A549 treated with AZD9567 at 1 μM for 4 hours (cell line): ENCODE measurements around the gene LEUTX. TPM values are rescaled to one million over a fixed set of nuclear protein-coding genes. Genes with fewer than 3 reads are reported as not detected.

Experiments used
- total RNA-seq: library from RNA; stranded (reverse); fragments of 200-300 nt; extraction: Qiagen RNA extraction; gene quantifications from 5 replicates; pipeline ENCODE4 v1.2.3, GENCODE V29; 2022; ENCODE audit not compliant: insufficient read depth

The LEUTX gene, protein sequence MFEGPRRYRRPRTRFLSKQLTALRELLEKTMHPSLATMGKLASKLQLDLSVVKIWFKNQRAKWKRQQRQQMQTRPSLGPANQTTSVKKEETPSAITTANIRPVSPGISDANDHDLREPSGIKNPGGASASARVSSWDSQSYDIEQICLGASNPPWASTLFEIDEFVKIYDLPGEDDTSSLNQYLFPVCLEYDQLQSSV
- total RNA-seq = not detected in 5 replicates

DNA sequence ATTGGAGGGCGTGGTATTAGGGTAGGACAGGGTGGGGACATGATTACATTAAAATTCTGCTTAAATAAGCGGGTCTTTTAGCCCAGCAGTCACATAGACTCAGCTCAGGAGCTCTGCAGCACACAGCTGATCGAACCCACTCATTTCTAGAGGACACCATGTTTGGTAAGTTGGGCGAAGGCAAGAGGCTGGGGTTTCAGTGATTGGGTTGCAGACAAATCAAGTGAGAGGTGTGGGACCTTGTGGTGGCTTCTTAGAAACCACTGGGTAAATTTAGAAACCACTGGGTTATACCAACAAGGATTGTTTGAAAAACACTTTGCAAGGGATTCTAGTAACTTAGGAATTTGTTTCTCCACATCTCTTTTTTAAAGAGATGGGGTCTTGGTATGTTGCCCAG is at the start of gene LEUTX:
Gene LEUTX (plus strand): TSS at position 92 of the 400 bp plus-strand sequence. CDS start 67 bp downstream, at position 159.

GRCh38 chr19:39737891-39738290 is 40.8 kb upstream of the LEUTX start, which contains the start of gene CLC:
Gene CLC (minus strand): TSS chr19:39738029. CDS start chr19:39737952, 77 bp downstream.

DNA sequence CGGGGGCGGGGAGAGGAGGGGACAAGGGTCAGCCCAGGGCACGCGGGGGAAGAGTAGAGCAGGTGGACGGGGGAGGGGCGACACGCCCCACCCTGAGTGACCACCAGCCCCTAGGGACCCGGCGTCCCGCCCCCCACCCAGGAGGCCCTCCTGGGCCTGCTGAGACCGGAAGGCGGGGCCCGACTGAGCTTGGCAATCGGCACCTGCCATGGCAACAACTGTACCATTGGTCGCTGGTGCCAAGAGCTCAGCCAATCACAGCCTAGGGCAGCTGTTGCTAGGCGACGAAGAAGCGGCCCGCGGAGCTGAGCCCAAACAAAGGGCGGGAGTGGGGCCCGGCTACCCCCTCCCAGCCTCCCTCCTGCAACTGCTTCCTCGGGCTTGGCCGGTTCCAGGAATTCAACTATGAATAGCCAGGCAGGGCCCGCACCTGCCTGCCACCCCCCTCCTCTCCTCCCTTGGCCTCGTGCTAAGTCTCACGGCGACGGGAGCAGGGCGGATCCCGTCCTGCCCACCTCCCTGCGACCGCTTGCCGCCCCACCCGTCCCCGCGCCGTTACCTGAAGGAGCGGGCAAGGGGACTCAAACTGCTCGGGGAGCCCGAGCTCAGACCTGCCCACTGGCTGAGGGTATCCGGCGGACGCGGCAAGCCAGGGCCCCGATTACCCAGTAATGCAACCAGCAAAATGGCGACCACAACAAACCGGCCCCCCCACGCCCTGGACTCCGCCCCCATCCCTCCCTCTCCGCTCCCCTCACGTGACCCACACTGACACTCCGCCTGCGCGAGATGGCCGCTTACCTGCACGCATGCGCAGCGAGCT is 55.0 kb downstream of the LEUTX start, which contains the start of gene DYRK1B:
Gene DYRK1B (minus strand): TSS at position 699 of the 823 bp plus-strand sequence. CDS start 2,295 bp downstream, outside the sequence.

Other genes starting within 250 kb of the LEUTX start
- 8.2 to 12.8 TPM (median 8.7 TPM) in 5 replicates for gene EID2B, start 246.0 kb upstream of the LEUTX start, total RNA-seq
- gene EID2, start 238.7 kb upstream of the LEUTX start, total RNA-seq = 32.5 to 48.7 TPM (median 45.4 TPM) in 5 replicates
- gene LGALS13, start 176.3 kb upstream of the LEUTX start, total RNA-seq = not detected in 5 replicates
- gene LGALS16, start 122.9 kb upstream of the LEUTX start, total RNA-seq = not detected in 5 replicates
- gene LGALS14, start 74.4 kb upstream of the LEUTX start, total RNA-seq = not detected in 5 replicates
- gene CLC, start 40.8 kb upstream of the LEUTX start, total RNA-seq = not detected in 5 replicates
- gene DYRK1B, start 55.3 kb downstream of the LEUTX start, total RNA-seq = 12.6 to 21.5 TPM (median 21.4 TPM) in 5 replicates
- gene FBL, start 67.5 kb downstream of the LEUTX start, total RNA-seq = 671 to 741 TPM (median 735 TPM) in 5 replicates
- gene FCGBP, start 155.8 kb downstream of the LEUTX start, total RNA-seq = 0.69 to 1.2 TPM (median 0.86 TPM) in 5 replicates
- gene PSMC4, start 192.3 kb downstream of the LEUTX start, total RNA-seq = 252 to 298 TPM (median 272 TPM) in 5 replicates
- 1.4 to 2.2 TPM (median 1.6 TPM) in 5 replicates for gene ZNF546, start 218.2 kb downstream of the LEUTX start, total RNA-seq